ENCODE data around the gene CD40LG.

The CD40LG gene

DNA sequence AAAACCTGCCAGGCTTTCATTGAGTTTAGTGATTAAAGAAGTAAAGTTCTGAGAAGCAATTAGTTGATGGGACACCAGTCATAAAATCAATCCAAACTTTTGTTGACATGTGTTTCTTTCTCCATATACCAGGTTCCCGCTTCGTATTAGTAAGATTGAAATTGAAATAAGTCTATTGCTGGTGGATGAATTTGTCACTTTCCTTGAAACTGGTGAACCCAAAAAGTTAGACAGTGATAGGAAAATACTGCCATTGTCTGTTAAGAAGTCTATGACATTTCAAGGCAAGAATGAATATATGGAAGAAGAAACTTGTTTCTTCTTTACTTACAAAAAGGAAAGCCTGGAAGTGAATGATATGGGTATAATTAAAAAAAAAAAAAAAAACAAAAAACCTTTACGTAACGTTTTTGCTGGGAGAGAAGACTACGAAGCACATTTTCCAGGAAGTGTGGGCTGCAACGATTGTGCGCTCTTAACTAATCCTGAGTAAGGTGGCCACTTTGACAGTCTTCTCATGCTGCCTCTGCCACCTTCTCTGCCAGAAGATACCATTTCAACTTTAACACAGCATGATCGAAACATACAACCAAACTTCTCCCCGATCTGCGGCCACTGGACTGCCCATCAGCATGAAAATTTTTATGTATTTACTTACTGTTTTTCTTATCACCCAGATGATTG lies at the start of gene CD40LG:
Gene CD40LG (plus strand): TSS at position 482 of the 684 bp plus-strand sequence. CDS start 91 bp downstream, at position 573.
- Histone ChIP-seq H3K4me3 (no peak within 1 kb of the TSS), H3K36me3 (replicated peaks) (no peaks in the 10 kb centered on the region), H3K27me3 (ENCODE audit: low read depth) (no peaks in the 10 kb centered on the region; the same call in 1 of the 2 replicates), H3K9me3 (no peaks in the 10 kb centered on the region), H3K4me1 (no peaks in the 10 kb centered on the region)
- no peak for DNase-seq (ENCODE audit: low spot score in 2 of 2)
- in situ Hi-C loops (cut with MboI; ENCODE audit: low sequenced_read_pairs), result no loop called here

DNA sequence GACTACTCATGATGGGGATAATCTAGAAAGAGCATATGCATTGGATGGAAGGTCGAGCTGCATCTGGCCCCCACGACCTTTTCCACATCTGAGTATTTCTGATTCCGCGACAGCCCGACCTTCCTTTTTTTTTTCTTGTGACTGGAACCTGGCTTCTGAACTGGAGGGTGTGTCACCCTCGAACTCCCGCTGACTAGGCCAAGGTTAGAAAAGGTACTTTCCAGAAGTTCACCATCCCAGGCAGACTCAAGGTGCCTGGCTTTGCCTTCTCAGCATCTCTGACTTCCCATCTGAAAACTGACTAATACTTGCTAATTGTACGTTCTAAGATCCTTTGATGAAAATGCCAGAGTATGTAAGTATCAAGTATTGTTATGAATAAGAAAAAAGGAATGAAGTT lies 49.3 kb upstream of the CD40LG start:
- no peak for DNase-seq (ENCODE audit: low spot score in 2 of 2)
- Histone ChIP-seq H3K4me1 (no peaks in the 10 kb centered on the region), H3K36me3 (replicated peaks) (no peaks in the 10 kb centered on the region), H3K4me3 (no peak overlapping the region), H3K9me3 (no peaks in the 10 kb centered on the region), H3K27me3 (ENCODE audit: low read depth) (peaks cover 8% of the 10 kb centered on the region; the same call in 1 of the 2 replicates)
- in situ Hi-C loops (cut with MboI; ENCODE audit: low sequenced_read_pairs), result no loop called here

DNA sequence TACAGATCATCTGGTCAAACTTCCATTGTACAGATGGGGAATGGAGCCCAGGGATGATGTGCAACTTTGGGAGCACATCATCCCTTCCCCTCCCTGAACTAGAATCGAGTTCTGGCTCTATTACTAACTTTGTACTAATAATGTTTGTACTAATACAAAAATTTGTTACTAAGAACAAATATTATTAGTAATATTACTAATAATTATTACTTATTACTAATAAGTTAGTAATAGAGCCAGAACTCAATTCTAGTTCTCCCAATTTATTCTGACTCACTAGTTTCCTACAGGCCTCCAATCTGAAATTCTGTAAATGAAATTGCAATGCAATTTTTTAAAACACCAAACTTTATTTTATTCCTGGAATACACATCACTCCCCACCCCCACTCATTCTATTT lies 47.9 kb upstream of the CD40LG start:
- peaks cover 4% of the 10 kb centered on the region; the same call in 1 of the 2 replicates for H3K27me3 ChIP-seq (ENCODE audit: low read depth)
- H3K36me3 ChIP-seq (replicated peaks), result no peaks in the 10 kb centered on the region
- in situ Hi-C loops (cut with MboI; ENCODE audit: low sequenced_read_pairs), result no loop called here
- H3K9me3 ChIP-seq, result no peaks in the 10 kb centered on the region
- no peak for DNase-seq (ENCODE audit: low spot score in 2 of 2)
- H3K4me1 ChIP-seq, result no peaks in the 10 kb centered on the region
- no peak overlapping the region for H3K4me3 ChIP-seq

DNA sequence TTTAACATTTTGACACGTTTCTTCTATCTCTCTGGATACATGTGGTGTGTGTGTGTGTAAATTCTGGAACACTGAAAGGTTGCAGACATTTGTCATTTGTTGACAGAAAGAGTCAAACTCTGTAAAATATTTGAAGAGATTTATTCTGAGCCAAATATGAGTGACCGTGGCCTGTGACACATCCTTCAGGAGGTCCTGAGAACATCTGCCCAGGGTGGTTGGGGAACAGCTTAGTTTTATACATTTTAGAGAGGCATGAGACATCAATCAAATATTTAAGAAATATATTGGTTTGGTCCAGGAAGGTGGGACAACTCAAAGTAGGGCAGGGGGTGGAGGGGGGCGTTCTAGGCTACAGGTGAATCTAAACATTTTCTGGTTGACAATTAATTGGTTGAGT lies 40.7 kb upstream of the CD40LG start:
- no peak overlapping the region for H3K4me3 ChIP-seq
- in situ Hi-C loops (cut with MboI; ENCODE audit: low sequenced_read_pairs), result no loop called here
- H3K4me1 ChIP-seq, result peaks cover 11% of the 10 kb centered on the region
- H3K27me3 ChIP-seq (ENCODE audit: low read depth), result no peaks in the 10 kb centered on the region
- no peaks in the 10 kb centered on the region for H3K9me3 ChIP-seq
- DNase-seq (ENCODE audit: low spot score in 2 of 2), result no peak
- no peaks in the 10 kb centered on the region for H3K36me3 ChIP-seq (replicated peaks)

- peaks cover 11% of the 10 kb centered on the region for H3K4me1 ChIP-seq
- no peaks in the 10 kb centered on the region for H3K27me3 ChIP-seq (ENCODE audit: low read depth)
- H3K9me3 ChIP-seq, result no peaks in the 10 kb centered on the region
- no peaks in the 10 kb centered on the region for H3K36me3 ChIP-seq (replicated peaks)
- in situ Hi-C loops (cut with MboI; ENCODE audit: low sequenced_read_pairs), result no loop called here
- peak; percentile 37 to 60 for DNase-seq (ENCODE audit: low spot score in 2 of 2)
- no peak overlapping the region for H3K4me3 ChIP-seq
Measured at GRCh38 chrX:136608295-136608933, 39.5 kb upstream of the CD40LG start.

DNA sequence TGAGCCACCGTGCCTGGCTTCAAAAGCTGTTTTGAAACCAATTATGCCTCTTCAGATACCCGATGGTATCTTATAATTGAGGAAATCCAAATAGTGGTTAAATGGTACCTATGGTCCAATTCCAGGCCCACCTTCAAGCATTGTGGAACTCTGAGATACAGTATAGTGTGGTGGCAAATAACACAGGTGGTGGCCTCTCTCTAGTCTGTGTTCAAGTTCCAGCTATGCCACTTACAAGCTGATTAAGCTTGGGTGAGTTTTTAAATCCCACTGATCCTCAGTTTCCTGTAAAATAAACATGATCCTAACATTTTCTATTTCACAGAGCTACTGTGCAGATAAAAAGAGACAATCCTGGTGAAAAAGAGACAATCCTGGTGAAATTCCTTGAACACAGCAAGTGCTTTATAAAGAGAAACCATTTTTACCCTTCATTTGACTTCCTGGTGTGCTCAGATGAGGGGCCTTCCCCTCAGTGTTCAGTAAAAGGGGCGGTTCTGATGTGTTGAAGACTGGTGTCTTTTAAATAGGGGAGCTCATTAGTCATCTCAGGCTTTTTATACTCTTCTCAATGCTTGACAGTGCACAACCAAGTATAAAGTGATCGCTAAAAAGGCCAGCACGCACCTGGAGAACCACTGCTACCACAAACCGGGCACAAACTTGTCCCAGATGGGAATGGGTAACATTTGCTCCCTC lies 30.8 kb upstream of the CD40LG start:
- DNase-seq (ENCODE audit: low spot score in 2 of 2), result no peak
- H3K36me3 ChIP-seq (replicated peaks), result no peaks in the 10 kb centered on the region
- no peaks in the 10 kb centered on the region for H3K27me3 ChIP-seq (ENCODE audit: low read depth)
- no peaks in the 10 kb centered on the region for H3K9me3 ChIP-seq
- H3K4me3 ChIP-seq, result no peak overlapping the region
- in situ Hi-C loops (cut with MboI; ENCODE audit: low sequenced_read_pairs), result no loop called here
- no peaks in the 10 kb centered on the region for H3K4me1 ChIP-seq

DNA sequence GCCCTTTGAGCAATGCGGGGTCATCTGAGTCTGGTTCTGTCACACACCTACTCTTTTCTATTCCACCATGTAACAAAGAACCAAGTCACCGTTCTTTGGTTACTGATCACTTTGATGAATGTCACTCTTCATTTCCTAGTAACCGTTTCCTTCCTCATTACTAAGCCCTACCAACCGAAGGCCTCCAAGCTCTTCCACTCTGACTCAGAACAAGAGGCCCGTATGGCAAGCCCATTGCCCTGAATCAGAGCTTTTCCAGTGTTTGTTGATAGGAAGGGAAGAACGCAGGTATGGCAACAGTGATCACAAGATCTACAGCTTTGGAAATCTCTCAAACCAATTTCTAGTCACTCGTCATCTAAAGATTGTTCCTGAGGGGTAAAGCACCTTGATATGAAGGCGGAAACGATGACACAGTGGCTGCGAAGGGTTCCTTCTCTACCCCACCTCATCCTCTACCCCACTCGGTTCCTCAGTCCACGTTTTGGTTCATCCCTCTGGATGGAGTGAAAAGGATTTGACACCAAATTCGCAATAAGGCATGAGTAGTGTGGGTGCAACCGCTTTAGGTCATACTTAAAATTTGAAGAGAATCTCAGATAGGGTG lies 28.0 kb upstream of the CD40LG start:
- Histone ChIP-seq H3K36me3 (replicated peaks) (no peaks in the 10 kb centered on the region), H3K4me1 (no peaks in the 10 kb centered on the region), H3K27me3 (ENCODE audit: low read depth) (no peaks in the 10 kb centered on the region), H3K4me3 (no peak overlapping the region), H3K9me3 (no peaks in the 10 kb centered on the region)
- in situ Hi-C loops (cut with MboI; ENCODE audit: low sequenced_read_pairs), result no loop called here
- DNase-seq (ENCODE audit: low spot score in 2 of 2), result no peak

- no peak for DNase-seq (ENCODE audit: low spot score in 2 of 2)
- no peaks in the 10 kb centered on the region for H3K27me3 ChIP-seq (ENCODE audit: low read depth)
- in situ Hi-C loops (cut with MboI; ENCODE audit: low sequenced_read_pairs), result no loop called here
Measured at GRCh38 chrX:136620780-136621179, 27.2 kb upstream of the CD40LG start.

DNA sequence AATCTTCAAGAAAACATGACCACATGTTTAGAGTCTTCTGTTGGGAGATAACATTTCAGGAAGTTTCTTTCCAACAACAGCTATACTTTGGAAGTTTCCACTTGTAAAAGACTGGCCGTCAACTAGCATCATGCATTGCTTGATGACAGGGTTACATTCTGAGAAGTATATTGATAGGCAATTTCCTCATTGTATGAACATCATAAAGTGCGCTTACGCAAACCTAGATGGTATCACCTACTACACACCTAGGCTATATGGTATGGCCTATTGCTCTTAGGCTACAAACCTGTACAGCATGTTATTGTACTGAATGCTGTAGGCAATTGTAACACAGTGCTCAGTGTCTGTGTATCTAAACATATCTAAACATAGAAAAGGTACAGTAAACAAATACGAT lies 25.4 kb upstream of the CD40LG start:
- no peaks in the 10 kb centered on the region for H3K36me3 ChIP-seq (replicated peaks)
- no peak for DNase-seq (ENCODE audit: low spot score in 2 of 2)
- H3K4me3 ChIP-seq, result no peak overlapping the region
- in situ Hi-C loops (cut with MboI; ENCODE audit: low sequenced_read_pairs), result no loop called here
- H3K9me3 ChIP-seq, result no peaks in the 10 kb centered on the region
- H3K27me3 ChIP-seq (ENCODE audit: low read depth), result no peaks in the 10 kb centered on the region
- H3K4me1 ChIP-seq, result no peaks in the 10 kb centered on the region

More at GRCh38 chrX:136620780-136621179, 27.2 kb upstream of the CD40LG start:
- no peaks in the 10 kb centered on the region for H3K36me3 ChIP-seq (replicated peaks)
- H3K4me3 ChIP-seq, result no peak overlapping the region
- H3K4me1 ChIP-seq, result no peaks in the 10 kb centered on the region
- H3K9me3 ChIP-seq, result no peaks in the 10 kb centered on the region

DNA sequence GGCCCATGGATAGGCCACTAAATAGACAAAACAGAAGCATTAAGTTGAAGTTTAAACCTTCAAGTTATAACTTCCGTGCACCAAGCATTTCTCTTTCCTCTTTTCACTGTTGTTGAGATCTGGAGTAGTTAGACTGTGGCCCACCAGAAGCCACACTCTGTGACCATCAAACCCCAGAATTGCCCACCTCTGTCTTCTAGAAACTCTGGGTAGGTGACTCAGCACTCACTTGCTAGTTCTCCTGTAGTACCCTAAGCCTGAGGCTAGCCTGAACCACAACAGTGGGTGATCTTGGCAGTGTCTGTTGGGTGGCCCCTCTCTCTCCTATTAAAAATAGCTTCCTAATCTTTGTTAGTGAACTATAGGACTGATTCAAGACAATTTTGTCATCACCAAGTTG lies 24.6 kb upstream of the CD40LG start:
- in situ Hi-C loops (cut with MboI; ENCODE audit: low sequenced_read_pairs), result no loop called here
- peaks cover 1% of the 10 kb centered on the region; the same call in 1 of the 2 replicates for H3K27me3 ChIP-seq (ENCODE audit: low read depth)

DNA sequence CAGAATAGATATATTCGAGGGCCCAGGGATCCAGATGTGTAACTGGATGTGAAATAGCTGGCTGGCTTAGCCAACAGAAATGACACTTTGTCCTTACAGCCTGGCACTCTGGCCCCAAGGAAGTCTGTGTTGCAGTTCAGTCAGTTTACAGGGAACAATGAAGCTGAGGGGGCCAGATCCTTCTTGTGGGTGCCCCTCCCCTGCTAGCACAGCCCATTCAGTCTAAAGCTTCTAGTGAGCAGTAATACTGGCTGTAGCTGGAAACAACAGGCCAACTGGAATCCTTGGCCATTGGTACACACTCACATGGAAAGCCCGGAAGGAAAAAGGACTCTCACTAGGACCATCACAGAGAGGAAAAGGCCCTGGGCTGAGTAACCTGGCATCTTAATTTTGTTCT lies 22.7 kb upstream of the CD40LG start:
- DNase-seq (ENCODE audit: low spot score in 2 of 2), result no peak
- peaks cover 4% of the 10 kb centered on the region; the same call in 1 of the 2 replicates for H3K27me3 ChIP-seq (ENCODE audit: low read depth)
- no peak overlapping the region for H3K4me3 ChIP-seq
- H3K36me3 ChIP-seq (replicated peaks), result no peaks in the 10 kb centered on the region
- no peaks in the 10 kb centered on the region for H3K4me1 ChIP-seq
- no peaks in the 10 kb centered on the region for H3K9me3 ChIP-seq
- in situ Hi-C loops (cut with MboI; ENCODE audit: low sequenced_read_pairs), result no loop called here

More for the DNA sequence above, 24.6 kb upstream of the CD40LG start:
- Histone ChIP-seq H3K4me3 (no peak overlapping the region), H3K4me1 (no peaks in the 10 kb centered on the region), H3K9me3 (no peaks in the 10 kb centered on the region), H3K36me3 (replicated peaks) (no peaks in the 10 kb centered on the region)
- no peak for DNase-seq (ENCODE audit: low spot score in 2 of 2)

DNA sequence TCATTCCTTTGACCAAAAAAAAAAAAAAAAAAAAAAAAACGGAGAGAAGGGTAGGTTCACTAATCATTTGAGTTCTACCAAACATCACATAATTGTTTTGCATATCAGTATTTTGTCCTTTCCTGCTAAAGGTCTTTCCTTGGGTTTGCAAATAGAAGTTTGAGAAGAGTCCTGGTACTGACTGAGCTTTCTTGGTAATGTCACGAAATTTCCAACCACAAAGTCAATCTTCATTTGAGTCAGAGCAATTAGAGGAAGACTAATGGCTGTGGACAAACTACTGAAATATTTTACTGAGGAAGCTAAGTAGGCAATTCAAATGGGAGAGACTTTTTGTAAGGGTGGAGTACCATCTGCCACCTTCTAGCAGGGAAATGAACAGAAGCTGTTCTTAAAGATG lies 21.7 kb upstream of the CD40LG start:
- H3K27me3 ChIP-seq (ENCODE audit: low read depth), result peaks cover 4% of the 10 kb centered on the region; the same call in 1 of the 2 replicates
- H3K4me3 ChIP-seq, result no peak overlapping the region
- no peaks in the 10 kb centered on the region for H3K36me3 ChIP-seq (replicated peaks)
- no peak for DNase-seq (ENCODE audit: low spot score in 2 of 2)
- no peaks in the 10 kb centered on the region for H3K4me1 ChIP-seq
- H3K9me3 ChIP-seq, result no peaks in the 10 kb centered on the region
- in situ Hi-C loops (cut with MboI; ENCODE audit: low sequenced_read_pairs), result no loop called here

DNA sequence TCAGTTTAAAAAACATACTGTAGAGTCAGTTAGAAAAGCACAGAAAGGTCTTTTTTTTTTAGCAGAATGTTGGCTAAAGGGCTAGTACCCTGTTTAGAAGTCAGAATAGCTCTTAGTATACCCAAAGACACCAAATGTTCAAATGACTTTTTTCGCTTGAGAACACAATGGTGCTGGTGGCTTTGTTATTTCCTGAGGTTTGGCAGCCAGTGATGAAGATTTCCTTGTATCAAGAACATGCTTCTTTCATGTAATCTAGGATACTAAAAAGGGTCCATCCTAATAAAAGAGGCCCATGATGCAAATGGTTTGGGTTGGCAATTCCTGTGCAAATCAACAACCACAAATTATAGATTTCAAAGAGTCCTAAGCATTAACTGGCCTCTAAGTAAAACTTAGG lies 21.1 kb upstream of the CD40LG start:
- no peak for DNase-seq (ENCODE audit: low spot score in 2 of 2)
- Histone ChIP-seq H3K4me1 (no peaks in the 10 kb centered on the region), H3K4me3 (no peak overlapping the region), H3K36me3 (replicated peaks) (no peaks in the 10 kb centered on the region), H3K9me3 (no peaks in the 10 kb centered on the region), H3K27me3 (ENCODE audit: low read depth) (peaks cover 4% of the 10 kb centered on the region; the same call in 1 of the 2 replicates)
- in situ Hi-C loops (cut with MboI; ENCODE audit: low sequenced_read_pairs), result no loop called here

GRCh38 chrX:136627409-136627808 lies 20.5 kb upstream of the CD40LG start:
- no peak for DNase-seq (ENCODE audit: low spot score in 2 of 2)
- no peak overlapping the region for H3K4me3 ChIP-seq
- peaks cover 4% of the 10 kb centered on the region; the same call in 1 of the 2 replicates for H3K27me3 ChIP-seq (ENCODE audit: low read depth)
- in situ Hi-C loops (cut with MboI; ENCODE audit: low sequenced_read_pairs), result no loop called here
- no peaks in the 10 kb centered on the region for H3K9me3 ChIP-seq
- H3K4me1 ChIP-seq, result no peaks in the 10 kb centered on the region
- no peaks in the 10 kb centered on the region for H3K36me3 ChIP-seq (replicated peaks)
